Neural cell (in vitro differentiated cells): ENCODE measurements around the gene INTS4. TPM values are rescaled to one million over a fixed set of nuclear protein-coding genes. Genes with fewer than 3 reads are reported as not detected.

Experiments
- H2AFZ ChIP-seq: fragments of 200-600, 300-800 bp; sonication (generic), shearing (Covaris generic); 2 replicates; pipeline ENCODE4 v1.6.0; 2014; ENCODE audit warnings: low read depth, mild to moderate bottlenecking, antibody characterized with exemption, low read length, moderate library complexity
- H3F3A ChIP-seq: fragments of 200-600 bp; shearing (Covaris generic); 2 replicates; pipeline ENCODE4 v1.6.1; 2016; ENCODE audit warnings: mild to moderate bottlenecking, moderate library complexity, mixed read lengths, antibody characterized with exemption, low read length; ENCODE audit not compliant: insufficient read depth, poor library complexity, severe bottlenecking
- H3K27ac ChIP-seq: fragments of 200-600, 300-800 bp; sonication (generic), shearing (Covaris generic); 2 replicates; pipeline ENCODE4 v1.5.1; 2014; ENCODE audit warnings: mild to moderate bottlenecking, low read length, moderate library complexity
- H3K27me3 ChIP-seq: fragments of 300-800, 200-600 bp; sonication (generic), shearing (Covaris generic); 2 replicates; pipeline ENCODE4 v1.6.0; 2014; ENCODE audit warnings: mild to moderate bottlenecking, low read depth, low read length, moderate library complexity; ENCODE audit not compliant: insufficient read depth
- H3K36me3 ChIP-seq: fragments of 300-800, 200-600 bp; sonication (generic), shearing (Covaris generic); 2 replicates; pipeline ENCODE4 v1.5.1; 2014; ENCODE audit warnings: mild to moderate bottlenecking, antibody characterized with exemption, low read length, moderate library complexity; ENCODE audit not compliant: insufficient read depth
- H3K4me2 ChIP-seq: fragments of 300-800, 200-600 bp; sonication (generic), shearing (Covaris generic); 2 replicates; pipeline ENCODE4 v1.6.0; 2014; ENCODE audit warnings: mild to moderate bottlenecking, low read length
- H3K4me3 ChIP-seq: fragments of 300-800, 200-600 bp; sonication (generic), shearing (Covaris generic); 2 replicates; pipeline ENCODE4 v1.5.1; 2014; ENCODE audit warnings: mild to moderate bottlenecking, low read length, moderate library complexity
- H3K79me2 ChIP-seq: fragments of 200-600 bp; shearing (Covaris generic); replicated peaks from 2 replicates; pipeline ENCODE4 v1.6.0; 2014; ENCODE audit warnings: mild to moderate bottlenecking, low read length, moderate library complexity; ENCODE audit not compliant: insufficient read depth
- H3K9ac ChIP-seq: fragments of 300-800, 200-600 bp; sonication (generic), shearing (Covaris generic); 2 replicates; pipeline ENCODE4 v1.6.1; 2016; ENCODE audit warnings: mild to moderate bottlenecking, low read length, mixed read lengths
- H3K9me2 ChIP-seq: fragments of 200-600 bp; shearing (Covaris generic); 2 replicates; pipeline ENCODE4 v1.6.1; 2016; ENCODE audit warnings: mild to moderate bottlenecking, low read length, mixed read lengths; ENCODE audit not compliant: insufficient read depth
- H3K9me3 ChIP-seq: fragments of 200-600, 300-800 bp; sonication (generic), shearing (Covaris generic); 2 replicates; pipeline ENCODE4 v1.6.1; 2016; ENCODE audit warnings: mild to moderate bottlenecking, mixed run types, low read length, moderate library complexity, mixed read lengths
- H4K20me1 ChIP-seq: fragments of 200-600 bp; shearing (Covaris generic); 2 replicates; pipeline ENCODE4 v1.6.1; 2016; ENCODE audit warnings: mild to moderate bottlenecking, mixed run types; ENCODE audit not compliant: insufficient read depth
- EP300 ChIP-seq: fragments of 450-650 bp; conservative IDR thresholded peaks from 2 replicates; pipeline ENCODE4 v1.6.1; 2014; ENCODE audit warnings: antibody characterized with exemption, mild to moderate bottlenecking, moderate library complexity; ENCODE audit not compliant: poor library complexity, severe bottlenecking
- EZH2 ChIP-seq: fragments of 200-600, 300-800 bp; shearing (Covaris generic), sonication (generic); IDR thresholded peaks from 2 replicates; pipeline ENCODE4 v1.6.1; 2014; ENCODE audit warnings: antibody characterized with exemption, low read length, borderline replicate concordance, mild to moderate bottlenecking; ENCODE audit not compliant: insufficient read depth, poor library complexity, severe bottlenecking
- MXI1 ChIP-seq: fragments of 450-650 bp; conservative IDR thresholded peaks from 2 replicates; pipeline ENCODE4 v1.6.1; 2014; ENCODE audit warnings: antibody characterized with exemption, mild to moderate bottlenecking; ENCODE audit not compliant: poor library complexity, severe bottlenecking
- POLR2AphosphoS5 ChIP-seq: IDR thresholded peaks from 2 replicates; pipeline ENCODE4 v1.6.1; 2012
- SMC3 ChIP-seq: fragments of 450-650 bp; conservative IDR thresholded peaks from 2 replicates; pipeline ENCODE4 v1.6.1; 2014; ENCODE audit warnings: antibody characterized with exemption, mild to moderate bottlenecking, moderate library complexity; ENCODE audit not compliant: poor library complexity
- TAF1 ChIP-seq: IDR thresholded peaks from 2 replicates; pipeline ENCODE4 v1.6.1; 2012; ENCODE audit warnings: low read depth
- polyA plus RNA-seq: library from polyadenylated mRNA; depleted of rRNA; stranded (reverse); fragments of >200 nt; gene quantifications from 2 replicates; pipeline ENCODE4 v1.2.3, GENCODE V29; 2014
- TF ChIP-seq, protein P1 (sequence below): fragments of 450-650 bp; IDR thresholded peaks from 2 replicates; pipeline ENCODE4 v1.5.1; 2014; ENCODE audit warnings: antibody characterized with exemption, mild to moderate bottlenecking, moderate library complexity; ENCODE audit not compliant: poor library complexity, severe bottlenecking
- TF ChIP-seq, protein P2 (sequence below): IDR thresholded peaks from 2 replicates; pipeline ENCODE4 v1.6.1; 2012; ENCODE audit warnings: borderline replicate concordance

Gene INTS4
- polyA plus RNA-seq, 1 donor from 2014 or later: 34.5 TPM

DNA sequence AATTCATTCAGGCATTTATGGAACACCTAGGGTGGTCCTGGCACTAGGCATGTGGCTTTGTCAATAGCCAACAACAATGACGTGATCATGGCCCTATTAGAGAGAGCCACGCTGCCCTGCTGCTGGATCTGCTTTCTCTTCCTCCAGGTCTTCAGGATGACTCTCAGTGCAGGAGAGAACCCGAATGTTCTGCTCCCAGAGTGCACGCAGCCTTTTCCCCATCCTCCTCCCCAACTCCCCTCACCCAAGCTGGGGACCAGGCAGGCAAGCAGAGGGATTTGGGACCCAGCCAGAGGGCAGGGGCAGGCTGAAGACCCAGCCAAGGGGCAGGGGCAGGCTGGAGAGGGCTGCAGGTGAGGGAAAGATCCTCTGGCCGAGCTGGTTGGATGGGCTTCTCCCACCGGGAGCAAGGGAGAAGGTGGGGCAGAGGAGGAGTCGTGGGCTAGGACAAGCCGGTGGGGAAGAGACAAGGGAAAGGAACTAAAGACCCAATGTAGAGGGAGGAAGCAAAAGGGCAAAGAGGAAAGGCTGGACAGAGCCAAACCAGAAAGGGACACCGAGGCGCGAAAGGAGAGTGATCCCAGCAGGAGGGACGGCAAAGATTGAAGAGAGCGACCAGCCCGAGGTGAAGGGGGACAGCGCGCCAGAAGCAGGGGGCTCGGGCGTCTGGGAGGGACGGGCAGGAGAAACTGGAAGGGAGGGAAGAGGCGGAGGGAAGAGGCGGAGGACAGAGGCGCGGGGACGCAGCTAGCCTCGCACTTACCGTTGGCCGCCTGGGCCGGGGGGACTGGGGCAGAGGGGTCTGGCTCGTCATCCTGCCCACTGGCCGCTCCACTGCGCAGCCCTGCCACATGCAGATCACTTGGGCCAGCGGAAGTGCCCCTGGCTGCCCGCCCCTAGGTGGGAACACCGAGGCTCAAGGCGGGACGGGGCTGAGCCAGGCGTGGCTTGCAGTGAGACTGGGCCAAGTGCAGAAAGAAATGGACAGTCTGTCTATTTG is 28.2 kb upstream of the INTS4 start, which contains the start of gene KCTD14 (continued):
- TF ChIP-seq, protein P1, sequence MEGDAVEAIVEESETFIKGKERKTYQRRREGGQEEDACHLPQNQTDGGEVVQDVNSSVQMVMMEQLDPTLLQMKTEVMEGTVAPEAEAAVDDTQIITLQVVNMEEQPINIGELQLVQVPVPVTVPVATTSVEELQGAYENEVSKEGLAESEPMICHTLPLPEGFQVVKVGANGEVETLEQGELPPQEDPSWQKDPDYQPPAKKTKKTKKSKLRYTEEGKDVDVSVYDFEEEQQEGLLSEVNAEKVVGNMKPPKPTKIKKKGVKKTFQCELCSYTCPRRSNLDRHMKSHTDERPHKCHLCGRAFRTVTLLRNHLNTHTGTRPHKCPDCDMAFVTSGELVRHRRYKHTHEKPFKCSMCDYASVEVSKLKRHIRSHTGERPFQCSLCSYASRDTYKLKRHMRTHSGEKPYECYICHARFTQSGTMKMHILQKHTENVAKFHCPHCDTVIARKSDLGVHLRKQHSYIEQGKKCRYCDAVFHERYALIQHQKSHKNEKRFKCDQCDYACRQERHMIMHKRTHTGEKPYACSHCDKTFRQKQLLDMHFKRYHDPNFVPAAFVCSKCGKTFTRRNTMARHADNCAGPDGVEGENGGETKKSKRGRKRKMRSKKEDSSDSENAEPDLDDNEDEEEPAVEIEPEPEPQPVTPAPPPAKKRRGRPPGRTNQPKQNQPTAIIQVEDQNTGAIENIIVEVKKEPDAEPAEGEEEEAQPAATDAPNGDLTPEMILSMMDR: no peak
- no peak for TF ChIP-seq POLR2AphosphoS5

DNA sequence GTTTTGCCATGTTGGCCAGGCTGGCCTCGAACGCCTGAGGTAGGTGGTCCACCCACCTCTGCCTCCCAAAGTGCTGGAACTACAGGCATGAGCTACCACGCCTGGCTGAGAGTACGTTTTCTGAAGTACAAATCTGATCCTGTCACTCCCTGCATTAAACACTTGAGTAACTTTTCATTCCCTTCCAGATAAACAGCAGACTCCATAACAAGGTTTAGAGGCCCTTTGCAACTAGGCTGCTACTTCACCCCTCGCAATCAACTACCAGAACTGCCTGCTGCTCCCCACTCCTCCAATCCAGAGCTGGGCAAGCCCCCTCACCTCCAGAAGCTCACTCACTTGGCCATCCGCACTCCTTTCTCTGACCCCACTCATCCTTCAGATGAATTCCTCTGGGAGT is 27.1 kb upstream of the INTS4 start:
- H3K4me3 ChIP-seq: no peak overlapping the region
- H3K9me2 ChIP-seq: no peaks in the 10 kb centered on the region
- no peak overlapping the region for H2AFZ ChIP-seq
- no peak overlapping the region for H3K27ac ChIP-seq
- H4K20me1 ChIP-seq: no peaks in the 10 kb centered on the region
- H3K79me2 ChIP-seq: no peaks in the 10 kb centered on the region
- TF ChIP-seq MXI1: no peak
- TF ChIP-seq TAF1: no peak
- TF ChIP-seq, protein P2, sequence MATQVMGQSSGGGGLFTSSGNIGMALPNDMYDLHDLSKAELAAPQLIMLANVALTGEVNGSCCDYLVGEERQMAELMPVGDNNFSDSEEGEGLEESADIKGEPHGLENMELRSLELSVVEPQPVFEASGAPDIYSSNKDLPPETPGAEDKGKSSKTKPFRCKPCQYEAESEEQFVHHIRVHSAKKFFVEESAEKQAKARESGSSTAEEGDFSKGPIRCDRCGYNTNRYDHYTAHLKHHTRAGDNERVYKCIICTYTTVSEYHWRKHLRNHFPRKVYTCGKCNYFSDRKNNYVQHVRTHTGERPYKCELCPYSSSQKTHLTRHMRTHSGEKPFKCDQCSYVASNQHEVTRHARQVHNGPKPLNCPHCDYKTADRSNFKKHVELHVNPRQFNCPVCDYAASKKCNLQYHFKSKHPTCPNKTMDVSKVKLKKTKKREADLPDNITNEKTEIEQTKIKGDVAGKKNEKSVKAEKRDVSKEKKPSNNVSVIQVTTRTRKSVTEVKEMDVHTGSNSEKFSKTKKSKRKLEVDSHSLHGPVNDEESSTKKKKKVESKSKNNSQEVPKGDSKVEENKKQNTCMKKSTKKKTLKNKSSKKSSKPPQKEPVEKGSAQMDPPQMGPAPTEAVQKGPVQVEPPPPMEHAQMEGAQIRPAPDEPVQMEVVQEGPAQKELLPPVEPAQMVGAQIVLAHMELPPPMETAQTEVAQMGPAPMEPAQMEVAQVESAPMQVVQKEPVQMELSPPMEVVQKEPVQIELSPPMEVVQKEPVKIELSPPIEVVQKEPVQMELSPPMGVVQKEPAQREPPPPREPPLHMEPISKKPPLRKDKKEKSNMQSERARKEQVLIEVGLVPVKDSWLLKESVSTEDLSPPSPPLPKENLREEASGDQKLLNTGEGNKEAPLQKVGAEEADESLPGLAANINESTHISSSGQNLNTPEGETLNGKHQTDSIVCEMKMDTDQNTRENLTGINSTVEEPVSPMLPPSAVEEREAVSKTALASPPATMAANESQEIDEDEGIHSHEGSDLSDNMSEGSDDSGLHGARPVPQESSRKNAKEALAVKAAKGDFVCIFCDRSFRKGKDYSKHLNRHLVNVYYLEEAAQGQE: no peak
- H3K36me3 ChIP-seq: no peaks in the 10 kb centered on the region
- H3F3A ChIP-seq: no peaks in the 10 kb centered on the region
- H3K4me2 ChIP-seq: no peak overlapping the region
- H3K27me3 ChIP-seq: peaks cover 10% of the 10 kb centered on the region
- H3K9me3 ChIP-seq: no peaks in the 10 kb centered on the region
- no peak overlapping the region for H3K9ac ChIP-seq

DNA sequence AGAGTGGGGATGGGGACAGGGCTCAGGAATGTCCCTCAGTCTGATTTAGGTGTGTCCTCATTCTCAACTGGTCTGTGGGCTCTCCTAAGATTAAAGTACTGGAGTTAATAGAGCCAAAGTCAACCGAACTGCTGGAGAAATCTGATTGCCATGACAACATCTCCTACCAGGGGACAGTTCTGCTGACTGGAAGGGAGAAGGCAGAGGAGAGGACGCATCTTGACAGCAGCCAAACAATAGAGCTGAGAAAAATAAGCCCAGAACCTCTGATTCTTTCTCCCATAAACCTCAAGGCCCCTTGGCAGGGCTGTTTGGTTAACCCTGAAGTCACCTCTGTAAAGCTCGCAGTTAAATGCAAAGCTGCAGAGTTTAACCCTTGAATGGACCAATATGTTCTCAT is 25.8 kb upstream of the INTS4 start:
- Histone ChIP-seq H3K4me2 (peak overlapping the region; percentile 61), H3K79me2 (no peaks in the 10 kb centered on the region), H3K9me3 (no peaks in the 10 kb centered on the region), H3K27me3 (peaks cover 10% of the 10 kb centered on the region), H4K20me1 (no peaks in the 10 kb centered on the region), H3K9me2 (no peaks in the 10 kb centered on the region), H3K36me3 (no peaks in the 10 kb centered on the region), H3K9ac (peak overlapping the region; percentile 49), H3F3A (no peaks in the 10 kb centered on the region), H2AFZ (peak overlapping the region; percentile 52), H3K27ac (peak overlapping the region; percentile 81), H3K4me3 (peak overlapping the region; percentile 40)
- peak; percentile 62 for TF ChIP-seq EP300
- TF ChIP-seq EZH2: no peak
- TF ChIP-seq, protein P2: peak; percentile 53
- TF ChIP-seq SMC3: peak; percentile 43
